NCI-H748 (cell line): ENCODE measurements around the gene TEAD3.

Source experiments
- DNase-seq: peaks from one replicate; lab custom pipeline; 2025; ENCODE audit not compliant: unreplicated experiment; lab: John Stamatoyannopoulos, UW

TEAD3 gene

GRCh38 chr6:35427435-35427834, 69.4 kb downstream of the TEAD3 start:
- DNase-seq = no peak

DNA sequence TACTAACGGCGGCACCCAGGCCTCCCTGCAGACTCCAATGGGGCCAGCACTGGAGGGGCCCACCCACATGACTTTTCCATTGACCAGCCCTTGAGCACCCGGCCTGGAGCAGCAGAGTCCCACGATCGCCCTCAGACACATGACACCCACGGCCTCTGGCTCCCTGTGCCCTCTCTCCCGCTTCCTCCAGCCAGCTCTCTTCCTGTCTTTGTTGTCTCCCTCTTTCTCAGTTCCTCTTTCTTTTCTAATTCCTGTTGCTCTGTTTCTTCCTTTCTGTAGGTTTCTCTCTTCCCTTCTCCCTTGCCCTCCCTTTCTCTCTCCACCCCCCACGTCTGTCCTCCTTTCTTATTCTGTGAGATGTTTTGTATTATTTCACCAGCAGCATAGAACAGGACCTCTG, 70.8 kb downstream of the TEAD3 start:
- DNase-seq = no peak

DNA sequence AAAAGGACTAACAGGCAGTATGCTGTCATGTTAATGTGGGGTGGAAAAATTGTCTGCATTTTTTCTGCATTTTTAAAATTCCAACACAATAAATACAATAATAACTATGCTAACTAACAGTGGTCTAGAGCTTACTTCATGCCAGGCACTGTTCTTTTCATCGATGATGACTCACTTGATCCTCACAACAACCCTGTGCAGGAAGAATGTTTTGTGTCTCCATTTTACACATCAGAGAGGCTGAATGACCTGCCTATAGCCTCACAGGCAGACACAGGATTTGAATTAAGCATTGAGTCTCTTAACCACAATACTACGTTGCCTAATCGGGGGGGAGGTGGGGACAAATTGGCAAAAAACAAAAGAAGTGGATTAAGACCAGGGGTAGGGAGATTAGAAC, 71.6 kb downstream of the TEAD3 start:
- no peak for DNase-seq
